Tibial nerve (tissue), 4 donors: Measurements from ENCODE around the gene WWC2. TPM values are rescaled to one million over a fixed set of nuclear protein-coding genes. Genes with fewer than 3 reads are reported as not detected.

Source experiments
- DNase-seq, 2 donors: peaks; one replicate each; pipeline ENCODE4 v3.0.0-alpha.2; 2019; ENCODE audit warnings: low spot score in 2 of 2
- H3K27ac ChIP-seq, 4 donors: fragments of 200-600 bp; sonication (generic) in 3 of 4; one replicate each; pipeline ENCODE4 v1.5.1; 2017 to 2019; ENCODE audit warnings: mild to moderate bottlenecking in 1 of 4
- H3K27me3 ChIP-seq, 2 donors: fragments of 200-600 bp; sonication (generic) in 1 of 2; one replicate each; pipeline versions ENCODE4 v1.5.1 to v1.6.0; 2017 to 2019
- H3K36me3 ChIP-seq, 3 donors: fragments of 200-600 bp; sonication (generic); one replicate each; pipeline ENCODE4 v1.5.1; 2018 to 2019
- H3K4me1 ChIP-seq, 4 donors: fragments of 200-600 bp; sonication (generic) in 3 of 4; one replicate each; pipeline ENCODE4 v1.5.1; 2017 to 2019
- H3K4me3 ChIP-seq, 4 donors: fragments of 200-600 bp; sonication (generic) in 3 of 4; one replicate each; pipeline ENCODE4 v1.5.1; 2017 to 2019; ENCODE audit warnings: mild to moderate bottlenecking in 1 of 4, moderate library complexity in 1 of 4
- H3K9me3 ChIP-seq, 4 donors: fragments of 200-600 bp; sonication (generic) in 3 of 4; one replicate each; pipeline ENCODE4 v1.5.1; 2017 to 2019
- EP300 ChIP-seq, 2 donors: sonication (generic); formaldehyde crosslinking; IDR thresholded peaks; one replicate each; pipeline ENCODE4 v1.6.1; 2017; ENCODE audit warnings: antibody characterized with exemption in 2 of 2, mild to moderate bottlenecking in 1 of 2
- POLR2A ChIP-seq, 2 donors: fragments of 450-650 bp; IDR thresholded peaks; one replicate each; pipeline ENCODE4 v1.6.1; 2017; ENCODE audit warnings: antibody characterized with exemption in 2 of 2, mild to moderate bottlenecking in 2 of 2, moderate library complexity in 2 of 2
- WGBS, 2 donors: methylation state at CpG; one replicate each; pipeline ENCODE4 v1.1.5; 2018; 5-methylcytosine and 5-hydroxymethylcytosine counted together
- total RNA-seq, 4 donors: library from RNA; depleted of rRNA; stranded (reverse); fragments of >200 nt; gene quantifications; one replicate each; pipeline ENCODE4 v1.1.0, GENCODE V29; 2016
- TF ChIP-seq, protein P1 (sequence below), 5 experiments: fragments of 200-600 bp in 3 of 5; fragments of 450-650 bp in 2 of 5; sonication (generic) in 3 of 5; IDR thresholded peaks; one replicate each; pipeline ENCODE4 v1.5.1; 2016 to 2019; ENCODE audit warnings: antibody characterized with exemption in 5 of 5, mild to moderate bottlenecking in 3 of 5, moderate library complexity in 2 of 5

Gene WWC2
- total RNA-seq, 4 donors from 2014 or later = 38.2 to 60.9 (median 42.9) TPM

DNA sequence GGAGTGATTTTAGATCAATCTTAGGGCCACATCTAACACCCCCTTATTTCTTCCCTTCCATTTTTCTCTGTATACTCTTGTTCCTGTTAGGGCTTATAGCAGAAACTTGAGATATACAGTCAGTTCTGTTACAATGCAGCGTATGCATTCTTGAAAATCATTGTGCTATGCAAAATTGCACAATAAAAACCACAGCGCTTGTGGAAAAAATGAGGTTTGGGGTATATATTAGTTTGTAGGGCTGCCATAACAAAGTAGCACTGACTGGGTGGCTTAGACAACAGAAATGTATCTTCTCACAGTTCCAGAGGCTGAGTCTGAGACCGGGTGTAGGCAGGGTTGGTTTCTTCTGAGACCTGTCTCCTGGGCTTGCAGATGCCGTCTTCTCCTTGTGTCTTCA lies 59.0 kb downstream of the WWC2 start:
- Histone ChIP-seq H3K27ac (no peak overlapping the region), H3K4me1 (peaks cover 0 to 14% (median 0%) of the 10 kb centered on the region in 4 donors), H3K27me3 (no peaks in the 10 kb centered on the region), H3K36me3 (no peaks in the 10 kb centered on the region), H3K9me3 (no peaks in the 10 kb centered on the region), H3K4me3 (no peak overlapping the region)
- no peak for DNase-seq
- WGBS, 2 donors = 67 to 70% methylated on average over 4 of the region's 4 CpGs
- TF ChIP-seq EP300 (IDR thresholded peaks at IDR 0.05) (no peak), POLR2A (IDR thresholded peaks at IDR 0.05) (no peak)
- TF ChIP-seq, protein P1, sequence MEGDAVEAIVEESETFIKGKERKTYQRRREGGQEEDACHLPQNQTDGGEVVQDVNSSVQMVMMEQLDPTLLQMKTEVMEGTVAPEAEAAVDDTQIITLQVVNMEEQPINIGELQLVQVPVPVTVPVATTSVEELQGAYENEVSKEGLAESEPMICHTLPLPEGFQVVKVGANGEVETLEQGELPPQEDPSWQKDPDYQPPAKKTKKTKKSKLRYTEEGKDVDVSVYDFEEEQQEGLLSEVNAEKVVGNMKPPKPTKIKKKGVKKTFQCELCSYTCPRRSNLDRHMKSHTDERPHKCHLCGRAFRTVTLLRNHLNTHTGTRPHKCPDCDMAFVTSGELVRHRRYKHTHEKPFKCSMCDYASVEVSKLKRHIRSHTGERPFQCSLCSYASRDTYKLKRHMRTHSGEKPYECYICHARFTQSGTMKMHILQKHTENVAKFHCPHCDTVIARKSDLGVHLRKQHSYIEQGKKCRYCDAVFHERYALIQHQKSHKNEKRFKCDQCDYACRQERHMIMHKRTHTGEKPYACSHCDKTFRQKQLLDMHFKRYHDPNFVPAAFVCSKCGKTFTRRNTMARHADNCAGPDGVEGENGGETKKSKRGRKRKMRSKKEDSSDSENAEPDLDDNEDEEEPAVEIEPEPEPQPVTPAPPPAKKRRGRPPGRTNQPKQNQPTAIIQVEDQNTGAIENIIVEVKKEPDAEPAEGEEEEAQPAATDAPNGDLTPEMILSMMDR (IDR thresholded peaks at IDR 0.05) = no peak

DNA sequence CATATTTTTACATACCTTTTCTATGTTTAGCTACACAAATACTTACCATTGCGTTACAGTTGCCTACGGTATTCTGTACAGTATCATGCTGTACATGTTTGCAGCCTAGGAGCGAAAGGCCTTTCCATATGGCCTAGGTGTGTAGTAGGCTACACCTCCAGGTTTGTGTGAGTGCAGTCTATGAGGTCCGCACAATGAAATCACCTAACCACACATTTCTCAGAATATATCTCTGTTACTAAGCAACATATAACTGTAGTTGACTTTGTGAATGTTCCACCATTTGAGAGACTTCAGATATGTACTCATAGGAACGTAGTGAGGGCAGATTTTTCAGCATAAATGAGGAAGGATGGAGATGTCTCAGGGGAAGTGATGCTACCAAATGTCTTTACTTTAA lies 62.6 kb downstream of the WWC2 start:
- no peaks in the 10 kb centered on the region for H3K9me3 ChIP-seq
- no peak for DNase-seq
- 95 to 98% methylated on average over 5 of the region's 5 CpGs for WGBS, 2 donors
- H3K4me1 ChIP-seq = peaks cover 0 to 36% (median 3%) of the 10 kb centered on the region in 4 donors
- no peaks in the 10 kb centered on the region for H3K36me3 ChIP-seq
- H3K27me3 ChIP-seq = no peaks in the 10 kb centered on the region
- H3K27ac ChIP-seq = no peak overlapping the region
- TF ChIP-seq POLR2A (IDR thresholded peaks at IDR 0.05) = no peak
- TF ChIP-seq EP300 (IDR thresholded peaks at IDR 0.05) = no peak
- TF ChIP-seq, protein P1 (IDR thresholded peaks at IDR 0.05) = no peak
- no peak overlapping the region for H3K4me3 ChIP-seq

DNA sequence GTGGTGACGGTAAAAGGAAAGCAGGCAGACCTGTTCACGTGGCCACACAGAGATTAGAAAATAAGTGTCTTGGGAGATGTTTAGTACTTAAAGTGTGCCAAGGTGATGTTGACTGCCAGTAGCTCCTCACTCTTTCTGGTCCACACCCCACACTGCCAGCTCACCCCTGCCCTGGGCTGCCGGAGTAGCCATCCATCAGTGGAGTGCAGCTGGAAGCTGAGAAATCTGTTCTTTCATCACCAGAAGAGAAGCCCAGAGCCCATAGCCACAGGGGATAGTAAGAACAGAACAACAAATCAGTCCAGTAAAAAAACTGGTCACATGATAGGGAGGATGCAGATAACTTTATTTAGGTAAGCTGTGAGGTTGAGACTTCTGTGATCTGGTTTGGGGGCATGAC lies 64.1 kb downstream of the WWC2 start:
- WGBS, 2 donors = 72 to 79% methylated on average over 3 of the region's 3 CpGs

DNA sequence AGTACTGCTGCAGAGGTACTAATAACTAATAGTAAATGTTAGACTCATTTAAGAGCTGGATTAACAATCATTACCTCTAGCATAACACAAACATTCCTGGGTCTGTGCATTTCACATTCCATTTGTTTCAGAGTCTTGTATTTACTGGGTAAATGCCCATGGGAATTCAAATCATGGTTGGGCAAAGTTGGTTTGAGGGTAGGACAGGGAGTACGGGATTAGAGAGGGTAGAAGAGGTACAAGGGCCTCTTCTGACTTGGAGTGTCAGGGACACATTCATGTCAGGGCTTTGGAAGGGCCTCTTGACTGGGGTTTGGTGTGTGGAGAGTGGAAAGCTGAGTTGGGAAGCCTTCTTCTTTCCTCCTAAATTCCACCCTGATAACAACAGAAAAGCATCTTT lies 65.9 kb downstream of the WWC2 start:
- Histone ChIP-seq H3K9me3 (no peaks in the 10 kb centered on the region), H3K36me3 (no peaks in the 10 kb centered on the region), H3K4me1 (peaks cover 0 to 36% (median 3%) of the 10 kb centered on the region in 4 donors), H3K27ac (peak overlapping the region in 1 of 4 donors; percentile 42), H3K27me3 (no peaks in the 10 kb centered on the region), H3K4me3 (no peak overlapping the region)
- TF ChIP-seq EP300 (IDR thresholded peaks at IDR 0.05) = no peak
- TF ChIP-seq, protein P1 (IDR thresholded peaks at IDR 0.05) = no peak
- no peak for TF ChIP-seq POLR2A (IDR thresholded peaks at IDR 0.05)
- WGBS, 2 donors = 62 to 68% methylated on average over 1 of the region's 1 CpG
- DNase-seq = no peak

More for the DNA sequence above, 64.1 kb downstream of the WWC2 start:
- H3K27me3 ChIP-seq = no peaks in the 10 kb centered on the region
- H3K4me3 ChIP-seq = no peak overlapping the region
- H3K36me3 ChIP-seq = no peaks in the 10 kb centered on the region
- H3K9me3 ChIP-seq = no peaks in the 10 kb centered on the region
- DNase-seq = no peak
- no peak overlapping the region for H3K27ac ChIP-seq
- TF ChIP-seq, protein P1 (IDR thresholded peaks at IDR 0.05) = no peak
- TF ChIP-seq POLR2A (IDR thresholded peaks at IDR 0.05) (no peak), EP300 (IDR thresholded peaks at IDR 0.05) (no peak)
- H3K4me1 ChIP-seq = peaks cover 0 to 33% (median 3%) of the 10 kb centered on the region in 4 donors

DNA sequence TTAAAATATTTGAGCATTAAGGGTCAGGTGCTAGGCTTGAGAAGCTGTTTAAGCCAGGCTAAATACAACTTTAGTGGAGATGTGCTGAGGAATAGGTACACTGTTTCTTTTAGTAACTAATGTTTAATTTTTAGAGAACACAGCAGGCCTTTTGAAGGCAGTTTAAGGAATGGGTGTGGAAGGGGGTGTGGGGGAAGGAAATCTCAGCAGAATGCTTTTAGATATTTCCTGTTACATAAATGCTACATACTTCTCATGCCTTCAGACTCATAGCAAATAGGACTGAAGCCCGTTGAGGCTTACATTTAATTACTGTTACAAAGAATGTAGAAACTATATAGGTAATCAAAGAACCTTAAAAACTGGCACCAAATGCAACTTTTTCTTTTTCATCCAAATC lies 66.3 kb downstream of the WWC2 start:
- Histone ChIP-seq H3K4me1 (peaks cover 0 to 40% (median 3%) of the 10 kb centered on the region in 4 donors), H3K27ac (peak overlapping the region in 1 of 4 donors; percentile 42), H3K36me3 (no peaks in the 10 kb centered on the region), H3K9me3 (no peaks in the 10 kb centered on the region), H3K4me3 (no peak overlapping the region), H3K27me3 (no peaks in the 10 kb centered on the region)
- no peak for DNase-seq
- TF ChIP-seq, protein P1 (IDR thresholded peaks at IDR 0.05) = no peak
- TF ChIP-seq POLR2A (IDR thresholded peaks at IDR 0.05) (no peak), EP300 (IDR thresholded peaks at IDR 0.05) (no peak)
- WGBS, 2 donors = 11 to 20% methylated on average over 1 of the region's 1 CpG
